NCI-H510A treated with DMSO at 0.1 percent for 48 hours (cell line): ENCODE measurements around the gene CYP11A1.

Experiments
- DNase-seq: peaks from one replicate; lab custom pipeline; 2025; lab: John Stamatoyannopoulos, UW

The CYP11A1 gene

GRCh38 chr15:74320352-74321247 is 46.8 kb downstream of the CYP11A1 start:
- DNase-seq: peak; percentile 17

- DNase-seq: no peak
Observed at GRCh38 chr15:74319596-74320351, 47.7 kb downstream of the CYP11A1 start.

- no peak for DNase-seq
Observed at GRCh38 chr15:74319138-74319460, 48.3 kb downstream of the CYP11A1 start.

DNA sequence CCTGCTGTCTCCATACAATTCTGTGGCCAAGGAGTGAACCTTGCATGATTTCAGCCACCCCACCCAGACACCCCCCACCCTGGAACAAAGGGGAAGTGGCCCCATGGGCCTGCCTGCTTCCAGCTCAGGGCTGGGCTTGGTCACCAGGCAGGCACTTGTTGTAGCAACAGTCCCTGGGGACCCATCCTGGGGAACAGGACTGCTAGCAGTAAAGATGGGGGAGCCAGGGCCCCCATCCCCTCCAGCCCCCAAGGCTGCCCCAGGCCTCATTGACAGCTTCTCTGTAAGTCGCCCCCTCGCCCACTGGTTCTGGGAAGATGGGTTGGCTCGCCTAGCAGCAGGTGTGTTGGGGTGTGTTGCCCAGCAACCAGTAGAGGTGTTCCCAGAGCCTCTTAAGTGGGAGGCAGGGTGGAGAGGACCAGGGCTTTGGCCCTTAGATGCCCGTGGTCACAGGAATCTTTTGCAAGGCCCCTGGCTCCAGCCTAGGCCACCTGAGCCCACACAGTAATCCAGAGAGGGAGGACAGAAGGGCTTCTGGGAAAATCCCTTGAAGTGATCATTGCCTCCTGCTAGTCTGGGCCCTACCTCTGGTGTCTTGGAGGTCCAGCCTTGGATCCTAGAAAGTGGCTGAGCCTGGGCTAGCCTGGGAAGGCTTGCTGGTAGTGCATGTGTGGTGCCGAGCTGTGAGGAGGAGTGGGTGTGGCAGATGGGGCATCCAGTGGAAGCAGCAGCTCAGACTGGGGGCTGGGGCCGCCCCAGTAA is 48.9 kb downstream of the CYP11A1 start:
- DNase-seq: peak; percentile 64

- peak; percentile 43 for DNase-seq
Observed at GRCh38 chr15:74317820-74318375, 49.5 kb downstream of the CYP11A1 start.

DNA sequence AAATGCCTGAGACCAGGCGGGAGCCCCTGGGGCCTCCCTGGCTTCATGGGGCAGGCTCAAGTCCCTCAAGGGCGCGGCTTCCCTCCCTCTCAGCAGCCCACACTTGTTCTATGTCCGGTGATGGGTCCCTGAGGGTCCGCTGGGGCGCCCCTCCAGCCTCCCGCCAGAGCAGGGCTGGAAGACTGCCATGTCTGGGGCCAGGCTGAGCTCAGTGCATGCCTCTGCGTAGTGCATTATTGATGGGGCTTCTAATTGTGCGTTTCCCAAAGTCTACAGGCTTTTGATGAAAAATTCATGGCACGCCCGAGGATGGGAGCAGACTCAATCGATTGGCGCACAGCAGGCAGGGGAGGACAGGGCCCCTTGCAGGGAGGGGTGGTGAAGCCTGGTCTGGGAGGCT is 51.3 kb downstream of the CYP11A1 start:
- DNase-seq: no peak

GRCh38 chr15:74315626-74316025 is 51.8 kb downstream of the CYP11A1 start:
- peak; percentile 29 for DNase-seq

DNA sequence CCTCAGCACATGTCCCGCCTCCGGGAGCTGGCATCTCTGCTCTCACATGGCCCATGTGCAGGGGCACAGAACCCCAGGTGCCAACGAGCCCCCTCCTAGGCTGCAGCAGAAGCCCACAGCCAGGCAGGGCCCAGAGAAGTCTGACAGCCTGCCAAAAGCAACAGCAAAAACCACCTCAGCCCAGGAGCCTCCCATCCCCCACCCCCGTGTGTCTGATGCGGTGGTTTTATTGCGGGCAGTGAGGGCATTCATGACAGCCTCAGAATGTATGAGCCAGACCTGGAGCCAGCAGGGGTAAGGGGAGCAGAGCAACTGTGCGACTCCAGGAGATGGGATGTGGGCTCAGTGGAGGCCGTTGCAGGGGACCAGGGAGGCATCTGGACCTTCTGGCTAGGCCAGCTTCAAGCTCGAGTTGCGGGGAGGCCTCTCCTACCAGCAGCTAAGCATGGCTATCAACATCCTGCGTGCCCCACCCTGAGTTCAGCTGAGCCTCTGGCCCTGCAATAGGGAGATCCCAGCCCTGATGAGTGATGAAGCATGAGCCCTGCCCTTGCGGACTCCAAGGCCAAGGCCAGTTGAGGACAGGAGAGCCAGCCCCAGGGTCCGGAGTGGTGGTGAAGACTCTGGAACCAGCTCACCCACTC is 52.5 kb downstream of the CYP11A1 start:
- DNase-seq: no peak

GRCh38 chr15:74313889-74314288 is 53.6 kb downstream of the CYP11A1 start:
- no peak for DNase-seq

GRCh38 chr15:74312445-74313007 is 54.9 kb downstream of the CYP11A1 start:
- peak; percentile 80 for DNase-seq

GRCh38 chr15:74311734-74312444 is 55.6 kb downstream of the CYP11A1 start:
- peak; percentile 57 for DNase-seq

GRCh38 chr15:74307827-74308811 is 59.3 kb downstream of the CYP11A1 start:
- DNase-seq: peak; percentile 60

DNA sequence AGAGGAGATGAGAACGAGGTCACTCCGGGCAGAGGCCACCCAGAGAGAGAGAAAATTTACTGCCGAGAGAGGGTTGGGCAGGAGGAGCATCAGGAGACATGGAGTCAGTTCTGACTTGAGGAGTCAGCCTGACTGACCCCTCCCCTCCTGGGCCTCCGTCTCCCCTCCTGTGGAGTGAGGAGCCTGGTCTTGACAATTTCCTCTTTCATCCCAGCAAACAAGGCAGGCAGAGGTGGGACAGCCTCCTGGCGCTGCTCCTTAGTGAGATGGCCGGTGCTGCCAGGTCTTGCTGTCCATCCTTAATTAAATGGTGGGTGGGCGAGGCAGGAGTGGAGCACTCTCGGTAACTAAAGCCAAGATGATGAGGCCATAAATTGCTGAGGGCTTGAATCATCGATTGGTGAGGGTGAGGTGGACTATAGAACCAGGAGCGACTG is 60.6 kb downstream of the CYP11A1 start:
- DNase-seq: peak; percentile 8

- no peak for DNase-seq
Observed at GRCh38 chr15:74305687-74306086, 61.8 kb downstream of the CYP11A1 start.

DNA sequence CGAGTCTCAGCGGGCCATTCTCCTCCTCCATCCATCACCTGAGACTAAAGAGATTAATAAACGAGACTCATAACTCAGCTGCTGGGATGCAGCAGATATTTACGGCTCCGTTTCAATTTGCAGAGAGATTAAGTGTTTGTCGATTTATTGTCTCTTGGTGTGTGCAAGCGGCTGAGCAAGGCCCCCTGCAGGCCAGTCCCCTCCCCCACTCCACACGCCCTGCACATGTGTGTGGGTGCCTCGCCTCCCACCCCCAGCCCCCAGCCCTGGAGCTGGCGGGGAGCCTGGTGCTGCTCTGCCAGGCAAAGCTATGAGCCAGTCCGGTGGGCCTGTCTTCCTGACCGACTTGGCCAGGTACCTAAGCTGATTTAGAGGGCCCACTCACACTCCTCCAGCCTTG is 63.0 kb downstream of the CYP11A1 start:
- DNase-seq: peak; percentile 29

DNA sequence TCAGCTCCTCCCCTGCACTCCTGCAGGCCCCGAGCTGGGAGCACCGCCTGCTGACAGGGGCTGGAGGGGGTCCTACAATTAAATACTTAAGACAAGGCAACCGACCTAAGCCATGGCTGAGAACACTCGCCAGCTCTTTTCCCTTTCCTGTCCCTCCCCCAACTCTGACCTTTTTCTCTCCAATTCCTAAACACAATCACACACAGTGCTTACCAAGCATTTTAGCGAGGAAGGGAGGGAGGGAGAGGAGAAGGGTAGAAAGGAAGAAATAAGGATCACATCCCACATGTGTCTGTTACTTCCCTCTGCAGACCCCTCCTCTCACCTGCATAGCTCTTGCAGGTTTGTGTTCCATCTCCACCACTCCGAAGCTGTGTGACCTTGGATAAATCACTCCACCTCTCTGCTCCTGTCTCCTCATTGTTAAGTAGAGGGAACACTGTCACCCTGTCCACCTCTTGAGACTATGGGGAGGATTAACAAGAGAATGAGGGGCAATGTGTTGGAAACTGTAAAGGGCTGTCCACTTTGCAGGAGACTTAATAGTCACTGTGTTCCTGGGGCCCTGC is 63.6 kb downstream of the CYP11A1 start:
- DNase-seq: no peak

DNA sequence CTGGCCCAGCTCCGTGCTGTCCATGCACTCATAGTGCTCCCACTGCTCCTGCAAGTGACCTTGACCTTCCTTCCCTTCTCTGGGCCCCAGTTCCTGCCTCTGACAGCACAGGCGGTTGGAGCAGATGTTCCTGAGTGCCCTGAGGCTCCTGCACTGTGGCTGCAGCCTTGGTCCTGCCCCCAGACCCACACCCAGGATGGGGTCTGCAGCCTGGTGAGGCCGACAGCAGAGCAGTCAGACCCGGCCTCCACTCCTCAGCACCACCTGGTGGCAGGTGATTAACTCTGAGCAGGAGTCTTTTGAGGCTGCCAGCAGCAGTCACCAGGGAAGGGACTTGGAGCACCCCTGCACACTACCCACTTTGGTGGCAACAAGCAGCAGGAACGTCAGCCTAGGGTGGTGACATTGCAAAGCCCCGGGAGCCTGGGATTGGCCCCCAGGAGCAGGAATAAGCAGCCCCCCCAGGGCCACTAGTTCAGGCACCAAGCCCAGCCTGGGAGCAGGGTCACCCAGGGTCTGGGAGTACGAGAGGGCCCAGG is 64.6 kb downstream of the CYP11A1 start:
- DNase-seq: peak; percentile 14

- DNase-seq: no peak
Observed at GRCh38 chr15:74301583-74302361, 65.7 kb downstream of the CYP11A1 start.
